Measurements from ENCODE around the gene AFAP1L1.

The AFAP1L1 gene

DNA sequence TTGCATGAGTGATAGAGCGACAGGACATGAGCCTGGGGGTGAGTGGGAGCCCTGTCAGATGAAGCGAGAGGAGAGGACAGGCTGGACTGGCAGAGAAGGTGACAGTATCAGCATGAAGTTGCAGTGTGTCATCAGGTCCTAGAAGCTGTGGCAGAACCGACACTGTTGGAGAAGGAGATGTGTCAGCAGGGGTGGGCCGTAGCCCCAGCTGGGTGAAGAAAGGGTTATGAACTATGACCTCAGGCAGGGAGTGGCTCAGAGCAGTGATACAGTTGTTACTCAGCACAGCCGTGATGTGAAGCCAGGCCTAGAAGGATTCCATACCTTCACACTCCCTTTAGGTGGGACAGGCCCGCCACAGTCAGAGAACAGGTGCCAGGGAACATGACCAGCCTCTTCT, 93.8 kb downstream of the AFAP1L1 start:
- no peak overlapping the region for H3K4me3 ChIP-seq (ENCODE audit: extremely low read depth, insufficient read depth, low read length, poor library complexity, severe bottlenecking)
- no peak overlapping the region for H3K27ac ChIP-seq (ENCODE audit: low read depth, low read length, severe bottlenecking)
- no peaks in the 10 kb centered on the region for H3K36me3 ChIP-seq (ENCODE audit: control insufficient read depth, insufficient read depth, low read length)
- 96 to 98% methylated on average over 4 to 5 of the region's 6 CpGs for WGBS, 2 experiments (ENCODE audit: insufficient coverage in 2 of 2)
- no peaks in the 10 kb centered on the region for H3K4me1 ChIP-seq (ENCODE audit: control insufficient read depth, insufficient read depth, low read length, poor library complexity, severe bottlenecking)
- no peaks in the 10 kb centered on the region for H3K9me3 ChIP-seq (ENCODE audit: control insufficient read depth, low read length)

GRCh38 chr5:149366169-149366729, 94.6 kb downstream of the AFAP1L1 start:
- 100% methylated on average over 1 of the region's 1 CpG; no CpG with 5 or more reads in 1 of the 2 experiments for WGBS, 2 experiments (ENCODE audit: insufficient coverage in 2 of 2)
- no peak overlapping the region for H3K27ac ChIP-seq (ENCODE audit: low read depth, low read length, severe bottlenecking)
- no peaks in the 10 kb centered on the region for H3K4me1 ChIP-seq (ENCODE audit: control insufficient read depth, insufficient read depth, low read length, poor library complexity, severe bottlenecking)
- H3K9me3 ChIP-seq (ENCODE audit: control insufficient read depth, low read length): no peaks in the 10 kb centered on the region
- H3K36me3 ChIP-seq (ENCODE audit: control insufficient read depth, insufficient read depth, low read length): no peaks in the 10 kb centered on the region
- H3K4me3 ChIP-seq (ENCODE audit: extremely low read depth, insufficient read depth, low read length, poor library complexity, severe bottlenecking): no peak overlapping the region

GRCh38 chr5:149367249-149367971, 95.8 kb downstream of the AFAP1L1 start:
- Histone ChIP-seq H3K4me1 (ENCODE audit: control insufficient read depth, insufficient read depth, low read length, poor library complexity, severe bottlenecking) (peaks cover 3% of the 10 kb centered on the region), H3K27ac (ENCODE audit: low read depth, low read length, severe bottlenecking) (no peak overlapping the region), H3K9me3 (ENCODE audit: control insufficient read depth, low read length) (no peaks in the 10 kb centered on the region), H3K36me3 (ENCODE audit: control insufficient read depth, insufficient read depth, low read length) (no peaks in the 10 kb centered on the region), H3K4me3 (ENCODE audit: extremely low read depth, insufficient read depth, low read length, poor library complexity, severe bottlenecking) (no peak overlapping the region)
- 29 to 33% methylated on average over 10 to 12 of the region's 14 CpGs for WGBS, 2 experiments (ENCODE audit: insufficient coverage in 2 of 2)

DNA sequence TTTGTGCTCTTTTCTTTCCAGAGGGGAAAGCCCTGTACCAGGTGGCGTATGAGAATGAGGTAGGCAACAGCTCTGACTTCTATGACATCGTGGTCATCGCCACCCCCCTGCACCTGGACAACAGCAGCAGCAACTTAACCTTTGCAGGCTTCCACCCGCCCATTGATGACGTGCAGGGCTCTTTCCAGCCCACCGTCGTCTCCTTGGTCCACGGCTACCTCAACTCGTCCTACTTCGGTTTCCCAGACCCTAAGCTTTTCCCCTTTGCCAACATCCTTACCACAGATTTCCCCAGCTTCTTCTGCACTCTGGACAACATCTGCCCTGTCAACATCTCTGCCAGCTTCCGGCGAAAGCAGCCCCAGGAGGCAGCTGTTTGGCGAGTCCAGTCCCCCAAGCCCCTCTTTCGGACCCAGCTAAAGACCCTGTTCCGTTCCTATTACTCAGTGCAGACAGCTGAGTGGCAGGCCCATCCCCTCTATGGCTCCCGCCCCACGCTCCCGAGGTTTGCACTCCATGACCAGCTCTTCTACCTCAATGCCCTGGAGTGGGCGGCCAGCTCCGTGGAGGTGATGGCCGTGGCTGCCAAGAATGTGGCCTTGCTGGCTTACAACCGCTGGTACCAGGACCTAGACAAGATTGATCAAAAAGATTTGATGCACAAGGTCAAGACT, 96.5 kb downstream of the AFAP1L1 start:
- WGBS, 2 experiments (ENCODE audit: insufficient coverage in 2 of 2): 91 to 97% methylated on average over 19 of the region's 22 CpGs
- Histone ChIP-seq H3K36me3 (ENCODE audit: control insufficient read depth, insufficient read depth, low read length) (no peaks in the 10 kb centered on the region), H3K27ac (ENCODE audit: low read depth, low read length, severe bottlenecking) (no peak overlapping the region), H3K4me3 (ENCODE audit: extremely low read depth, insufficient read depth, low read length, poor library complexity, severe bottlenecking) (no peak overlapping the region), H3K4me1 (ENCODE audit: control insufficient read depth, insufficient read depth, low read length, poor library complexity, severe bottlenecking) (peaks cover 4% of the 10 kb centered on the region), H3K9me3 (ENCODE audit: control insufficient read depth, low read length) (no peaks in the 10 kb centered on the region)

DNA sequence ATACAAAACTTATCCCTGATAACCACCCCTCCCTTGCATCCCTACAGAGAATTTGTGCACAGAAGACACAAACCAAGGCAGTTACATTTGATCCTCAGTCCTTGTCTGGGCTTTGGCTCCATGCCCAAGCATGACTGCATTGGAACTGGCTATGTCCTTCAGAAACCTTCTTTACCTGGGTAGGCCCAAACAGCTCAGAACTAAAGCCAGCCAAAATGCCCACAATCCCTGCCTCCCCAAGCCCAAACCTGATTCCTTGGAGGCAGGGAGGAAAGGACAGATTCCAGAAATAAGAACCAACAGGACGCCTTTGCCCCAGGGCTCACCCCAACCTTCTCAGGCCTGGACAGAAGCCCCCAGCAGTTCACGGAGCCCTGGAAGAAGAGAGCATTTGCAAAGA, 99.2 kb downstream of the AFAP1L1 start:
- Histone ChIP-seq H3K4me3 (ENCODE audit: extremely low read depth, insufficient read depth, low read length, poor library complexity, severe bottlenecking) (no peak overlapping the region), H3K4me1 (ENCODE audit: control insufficient read depth, insufficient read depth, low read length, poor library complexity, severe bottlenecking) (peaks cover 4% of the 10 kb centered on the region), H3K27ac (ENCODE audit: low read depth, low read length, severe bottlenecking) (no peak overlapping the region), H3K9me3 (ENCODE audit: control insufficient read depth, low read length) (no peaks in the 10 kb centered on the region), H3K36me3 (ENCODE audit: control insufficient read depth, insufficient read depth, low read length) (no peaks in the 10 kb centered on the region)
- 60 to 86% methylated on average over 1 to 2 of the region's 2 CpGs for WGBS, 2 experiments (ENCODE audit: insufficient coverage in 2 of 2)

- no peak overlapping the region for H3K27ac ChIP-seq (ENCODE audit: low read depth, low read length, severe bottlenecking)
Observed at GRCh38 chr5:149371296-149371962, 99.8 kb downstream of the AFAP1L1 start.

DNA sequence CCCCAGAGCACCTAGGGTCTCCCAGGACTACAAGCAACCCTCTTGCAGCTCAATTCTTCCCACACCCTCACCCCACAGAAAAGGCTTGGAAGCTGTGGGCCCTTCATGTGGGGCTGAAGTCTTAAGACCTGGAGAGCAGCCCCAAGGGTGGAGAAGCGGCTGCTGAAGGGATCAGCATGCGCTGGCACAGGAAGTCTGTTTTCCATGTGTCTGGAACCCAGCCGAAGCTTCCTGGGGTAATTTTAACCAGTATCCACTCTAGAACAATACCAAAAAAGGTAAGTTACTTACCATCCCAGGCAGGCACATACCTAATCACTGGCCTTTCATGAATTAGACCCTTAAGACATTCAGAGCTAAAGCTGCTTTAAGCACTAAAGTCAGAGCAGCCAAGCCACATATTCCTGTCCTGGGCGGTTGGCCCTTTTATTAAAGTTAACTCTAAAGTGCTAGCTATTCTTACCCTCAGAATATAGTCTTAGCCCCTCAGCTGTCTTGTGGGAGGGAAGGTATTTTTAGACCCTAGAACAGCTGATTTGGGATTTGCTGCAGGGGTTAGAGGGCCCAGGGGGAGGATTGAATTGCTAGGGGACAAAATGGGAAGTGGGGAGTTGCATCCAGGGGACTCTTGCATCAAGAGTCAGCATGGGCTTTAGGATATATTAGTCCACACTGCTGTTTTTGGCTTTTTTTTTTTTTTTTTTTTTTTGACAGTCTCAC, 100.6 kb downstream of the AFAP1L1 start:
- no peak overlapping the region for H3K4me3 ChIP-seq (ENCODE audit: extremely low read depth, insufficient read depth, low read length, poor library complexity, severe bottlenecking)
- 90 to 93% methylated on average over 3 to 4 of the region's 4 CpGs for WGBS, 2 experiments (ENCODE audit: insufficient coverage in 2 of 2)
- peaks cover 4% of the 10 kb centered on the region for H3K4me1 ChIP-seq (ENCODE audit: control insufficient read depth, insufficient read depth, low read length, poor library complexity, severe bottlenecking)
- H3K36me3 ChIP-seq (ENCODE audit: control insufficient read depth, insufficient read depth, low read length): no peaks in the 10 kb centered on the region
- H3K9me3 ChIP-seq (ENCODE audit: control insufficient read depth, low read length): no peaks in the 10 kb centered on the region
- no peak overlapping the region for H3K27ac ChIP-seq (ENCODE audit: low read depth, low read length, severe bottlenecking)

More at GRCh38 chr5:149371296-149371962, 99.8 kb downstream of the AFAP1L1 start:
- Histone ChIP-seq H3K9me3 (ENCODE audit: control insufficient read depth, low read length) (no peaks in the 10 kb centered on the region), H3K36me3 (ENCODE audit: control insufficient read depth, insufficient read depth, low read length) (no peaks in the 10 kb centered on the region), H3K4me1 (ENCODE audit: control insufficient read depth, insufficient read depth, low read length, poor library complexity, severe bottlenecking) (peaks cover 4% of the 10 kb centered on the region), H3K4me3 (ENCODE audit: extremely low read depth, insufficient read depth, low read length, poor library complexity, severe bottlenecking) (no peak overlapping the region)
- WGBS, 2 experiments (ENCODE audit: insufficient coverage in 2 of 2): 53 to 60% methylated on average over 10 to 12 of the region's 12 CpGs

- Histone ChIP-seq H3K27ac (ENCODE audit: low read depth, low read length, severe bottlenecking) (no peak overlapping the region), H3K4me1 (ENCODE audit: control insufficient read depth, insufficient read depth, low read length, poor library complexity, severe bottlenecking) (peaks cover 4% of the 10 kb centered on the region), H3K36me3 (ENCODE audit: control insufficient read depth, insufficient read depth, low read length) (no peaks in the 10 kb centered on the region), H3K9me3 (ENCODE audit: control insufficient read depth, low read length) (no peaks in the 10 kb centered on the region), H3K4me3 (ENCODE audit: extremely low read depth, insufficient read depth, low read length, poor library complexity, severe bottlenecking) (no peak overlapping the region)
- WGBS, 2 experiments (ENCODE audit: insufficient coverage in 2 of 2): 100% methylated on average over 1 to 2 of the region's 3 CpGs
Observed at GRCh38 chr5:149372932-149373331, 101.3 kb downstream of the AFAP1L1 start.

GRCh38 chr5:149374303-149374702, 102.6 kb downstream of the AFAP1L1 start:
- WGBS, 2 experiments (ENCODE audit: insufficient coverage in 2 of 2): 94 to 100% methylated on average over 13 to 16 of the region's 20 CpGs

GRCh38 chr5:149374801-149375200, 103.1 kb downstream of the AFAP1L1 start:
- Histone ChIP-seq H3K4me3 (ENCODE audit: extremely low read depth, insufficient read depth, low read length, poor library complexity, severe bottlenecking) (no peak overlapping the region), H3K36me3 (ENCODE audit: control insufficient read depth, insufficient read depth, low read length) (no peaks in the 10 kb centered on the region), H3K4me1 (ENCODE audit: control insufficient read depth, insufficient read depth, low read length, poor library complexity, severe bottlenecking) (peaks cover 9% of the 10 kb centered on the region), H3K9me3 (ENCODE audit: control insufficient read depth, low read length) (no peaks in the 10 kb centered on the region), H3K27ac (ENCODE audit: low read depth, low read length, severe bottlenecking) (no peak overlapping the region)
- no CpG with 5 or more reads among the region's 3 CpGs for WGBS, 2 experiments (ENCODE audit: insufficient coverage in 2 of 2)

More at GRCh38 chr5:149374303-149374702, 102.6 kb downstream of the AFAP1L1 start:
- Histone ChIP-seq H3K36me3 (ENCODE audit: control insufficient read depth, insufficient read depth, low read length) (no peaks in the 10 kb centered on the region), H3K4me3 (ENCODE audit: extremely low read depth, insufficient read depth, low read length, poor library complexity, severe bottlenecking) (no peak overlapping the region), H3K27ac (ENCODE audit: low read depth, low read length, severe bottlenecking) (no peak overlapping the region), H3K9me3 (ENCODE audit: control insufficient read depth, low read length) (no peaks in the 10 kb centered on the region), H3K4me1 (ENCODE audit: control insufficient read depth, insufficient read depth, low read length, poor library complexity, severe bottlenecking) (peaks cover 9% of the 10 kb centered on the region)
